ENCODE results near the gene PTPN1.

The PTPN1 gene

DNA sequence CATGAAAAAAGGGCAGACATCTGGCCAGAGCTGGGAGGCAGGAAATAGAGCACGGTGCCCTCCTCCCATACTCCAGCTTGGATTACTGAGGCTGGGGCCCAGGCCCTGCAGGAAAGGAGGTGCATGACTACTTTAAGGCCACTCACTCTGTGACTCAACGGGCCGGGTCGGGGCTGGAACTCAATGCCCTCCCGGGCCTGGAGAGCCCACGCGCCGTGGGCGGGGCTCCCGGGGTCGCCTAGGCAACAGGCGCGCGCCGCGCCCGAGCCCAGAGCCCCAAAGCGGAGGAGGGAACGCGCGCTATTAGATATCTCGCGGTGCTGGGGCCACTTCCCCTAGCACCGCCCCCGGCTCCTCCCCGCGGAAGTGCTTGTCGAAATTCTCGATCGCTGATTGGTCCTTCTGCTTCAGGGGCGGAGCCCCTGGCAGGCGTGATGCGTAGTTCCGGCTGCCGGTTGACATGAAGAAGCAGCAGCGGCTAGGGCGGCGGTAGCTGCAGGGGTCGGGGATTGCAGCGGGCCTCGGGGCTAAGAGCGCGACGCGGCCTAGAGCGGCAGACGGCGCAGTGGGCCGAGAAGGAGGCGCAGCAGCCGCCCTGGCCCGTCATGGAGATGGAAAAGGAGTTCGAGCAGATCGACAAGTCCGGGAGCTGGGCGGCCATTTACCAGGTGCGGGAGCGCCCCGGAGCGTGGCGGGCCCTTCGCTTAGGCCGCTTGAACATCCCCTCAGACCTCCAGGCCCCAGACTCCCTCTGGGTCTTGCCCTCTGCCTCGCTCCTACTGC, at the start of gene PTPN1:
PTPN1 (plus strand) TSS at position 461 of the 783 bp plus-strand sequence; CDS start at position 606, 145 bp downstream.
- Histone ChIP-seq H3K4me1 (ENCODE audit: insufficient read depth, poor library complexity, severe bottlenecking) (peaks cover 34% of the 10 kb centered on the region), H3K4me3 (ENCODE audit: severe bottlenecking) (peak within 1 kb of the TSS; percentile 63), H3K36me3 (ENCODE audit: low read depth) (peaks cover 26% of the 10 kb centered on the region), H3K9me3 (ENCODE audit: severe bottlenecking) (no peaks in the 10 kb centered on the region), H3K27ac (ENCODE audit: poor library complexity, severe bottlenecking) (peak within 1 kb of the TSS; percentile 88), H3K27me3 (ENCODE audit: insufficient read depth, poor library complexity, severe bottlenecking) (no peaks in the 10 kb centered on the region)
- ATAC-seq (ENCODE audit: low read depth) (peak; percentile 90), DNase-seq (ENCODE audit: low spot score) (peak; percentile 100)
- TF ChIP-seq, protein P1, sequence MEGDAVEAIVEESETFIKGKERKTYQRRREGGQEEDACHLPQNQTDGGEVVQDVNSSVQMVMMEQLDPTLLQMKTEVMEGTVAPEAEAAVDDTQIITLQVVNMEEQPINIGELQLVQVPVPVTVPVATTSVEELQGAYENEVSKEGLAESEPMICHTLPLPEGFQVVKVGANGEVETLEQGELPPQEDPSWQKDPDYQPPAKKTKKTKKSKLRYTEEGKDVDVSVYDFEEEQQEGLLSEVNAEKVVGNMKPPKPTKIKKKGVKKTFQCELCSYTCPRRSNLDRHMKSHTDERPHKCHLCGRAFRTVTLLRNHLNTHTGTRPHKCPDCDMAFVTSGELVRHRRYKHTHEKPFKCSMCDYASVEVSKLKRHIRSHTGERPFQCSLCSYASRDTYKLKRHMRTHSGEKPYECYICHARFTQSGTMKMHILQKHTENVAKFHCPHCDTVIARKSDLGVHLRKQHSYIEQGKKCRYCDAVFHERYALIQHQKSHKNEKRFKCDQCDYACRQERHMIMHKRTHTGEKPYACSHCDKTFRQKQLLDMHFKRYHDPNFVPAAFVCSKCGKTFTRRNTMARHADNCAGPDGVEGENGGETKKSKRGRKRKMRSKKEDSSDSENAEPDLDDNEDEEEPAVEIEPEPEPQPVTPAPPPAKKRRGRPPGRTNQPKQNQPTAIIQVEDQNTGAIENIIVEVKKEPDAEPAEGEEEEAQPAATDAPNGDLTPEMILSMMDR (IDR thresholded peaks at IDR 0.05; ENCODE audit: poor library complexity, severe bottlenecking) = peak; percentile 20

DNA sequence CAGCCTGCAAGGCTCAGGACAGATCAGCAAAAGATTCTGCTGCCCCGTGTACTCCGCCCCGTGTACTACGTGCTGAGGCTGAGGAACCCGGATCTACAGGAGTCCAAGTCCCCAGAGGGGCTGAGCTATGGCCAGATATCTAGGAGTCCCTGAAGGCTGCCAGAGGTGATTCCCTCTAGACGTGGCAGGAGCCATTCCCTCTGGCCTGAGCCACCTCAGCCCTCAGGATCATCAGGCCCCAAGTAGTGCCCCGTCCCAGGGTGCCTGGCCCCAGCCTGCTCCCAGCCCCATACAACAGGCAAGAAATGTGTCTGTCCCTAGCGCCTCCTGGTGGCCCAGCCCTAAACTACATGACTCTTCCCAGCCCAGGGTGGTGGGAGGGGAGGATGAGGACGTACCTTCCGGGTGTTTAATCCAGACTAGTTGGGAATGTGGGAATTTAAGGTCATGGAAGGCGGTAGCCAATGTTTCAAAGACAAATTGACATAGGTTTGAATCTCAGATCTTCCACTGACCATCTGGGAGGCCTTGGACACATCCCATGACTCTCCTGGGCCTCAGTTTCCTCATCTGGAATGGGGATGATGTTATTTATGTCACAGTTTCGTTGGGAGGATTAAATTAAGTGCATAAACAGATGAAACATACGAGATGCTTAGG, 49.4 kb upstream of the PTPN1 start:
- Histone ChIP-seq H3K4me1 (ENCODE audit: insufficient read depth, poor library complexity, severe bottlenecking) (peaks cover 10% of the 10 kb centered on the region), H3K27me3 (ENCODE audit: insufficient read depth, poor library complexity, severe bottlenecking) (no peaks in the 10 kb centered on the region)
- ATAC-seq (ENCODE audit: low read depth) = peak; percentile 83

DNA sequence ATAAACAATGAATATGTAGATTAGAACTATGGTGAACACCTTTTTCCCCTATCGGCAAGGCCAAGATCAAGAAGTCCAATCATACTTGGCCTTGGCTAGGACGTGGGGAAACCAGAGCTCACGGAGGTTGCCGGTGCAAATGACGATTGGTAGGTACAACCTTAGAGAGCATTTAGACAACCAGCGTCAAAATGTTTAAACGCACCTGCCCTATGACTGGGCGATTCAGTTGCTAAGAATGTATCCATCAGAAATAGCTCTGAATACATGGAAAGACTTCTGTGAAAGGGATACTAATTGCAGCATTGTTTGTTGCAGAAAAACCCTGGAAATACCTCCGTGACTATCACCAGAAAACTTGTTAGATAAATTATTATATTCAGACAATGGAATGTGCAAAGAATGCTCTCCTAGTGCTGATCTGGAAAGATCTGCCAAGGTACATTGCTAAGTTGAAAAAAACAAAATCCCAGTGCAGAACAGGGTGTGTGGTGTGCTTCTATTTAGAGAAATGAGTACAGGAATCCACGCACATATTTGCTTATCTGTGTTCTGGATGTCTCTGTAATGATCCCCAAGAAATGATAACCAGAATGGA, 48.0 kb upstream of the PTPN1 start:
- DNase-seq (ENCODE audit: low spot score) = no peak
- TF ChIP-seq, protein P1 (IDR thresholded peaks at IDR 0.05; ENCODE audit: poor library complexity, severe bottlenecking) = no peak
- no peak for ATAC-seq (ENCODE audit: low read depth)
- Histone ChIP-seq H3K27ac (ENCODE audit: poor library complexity, severe bottlenecking) (no peak overlapping the region), H3K36me3 (ENCODE audit: low read depth) (no peaks in the 10 kb centered on the region), H3K4me1 (ENCODE audit: insufficient read depth, poor library complexity, severe bottlenecking) (peaks cover 3% of the 10 kb centered on the region), H3K9me3 (ENCODE audit: severe bottlenecking) (no peaks in the 10 kb centered on the region), H3K4me3 (ENCODE audit: severe bottlenecking) (no peak overlapping the region), H3K27me3 (ENCODE audit: insufficient read depth, poor library complexity, severe bottlenecking) (no peaks in the 10 kb centered on the region)

More for the DNA sequence above, 49.4 kb upstream of the PTPN1 start:
- TF ChIP-seq, protein P1 (IDR thresholded peaks at IDR 0.05; ENCODE audit: poor library complexity, severe bottlenecking) = peak; percentile 100
- H3K27ac ChIP-seq (ENCODE audit: poor library complexity, severe bottlenecking) = peak overlapping the region; percentile 3
- H3K36me3 ChIP-seq (ENCODE audit: low read depth) = no peaks in the 10 kb centered on the region
- no peaks in the 10 kb centered on the region for H3K9me3 ChIP-seq (ENCODE audit: severe bottlenecking)
- no peak overlapping the region for H3K4me3 ChIP-seq (ENCODE audit: severe bottlenecking)
- peak; percentile 88 for DNase-seq (ENCODE audit: low spot score)

DNA sequence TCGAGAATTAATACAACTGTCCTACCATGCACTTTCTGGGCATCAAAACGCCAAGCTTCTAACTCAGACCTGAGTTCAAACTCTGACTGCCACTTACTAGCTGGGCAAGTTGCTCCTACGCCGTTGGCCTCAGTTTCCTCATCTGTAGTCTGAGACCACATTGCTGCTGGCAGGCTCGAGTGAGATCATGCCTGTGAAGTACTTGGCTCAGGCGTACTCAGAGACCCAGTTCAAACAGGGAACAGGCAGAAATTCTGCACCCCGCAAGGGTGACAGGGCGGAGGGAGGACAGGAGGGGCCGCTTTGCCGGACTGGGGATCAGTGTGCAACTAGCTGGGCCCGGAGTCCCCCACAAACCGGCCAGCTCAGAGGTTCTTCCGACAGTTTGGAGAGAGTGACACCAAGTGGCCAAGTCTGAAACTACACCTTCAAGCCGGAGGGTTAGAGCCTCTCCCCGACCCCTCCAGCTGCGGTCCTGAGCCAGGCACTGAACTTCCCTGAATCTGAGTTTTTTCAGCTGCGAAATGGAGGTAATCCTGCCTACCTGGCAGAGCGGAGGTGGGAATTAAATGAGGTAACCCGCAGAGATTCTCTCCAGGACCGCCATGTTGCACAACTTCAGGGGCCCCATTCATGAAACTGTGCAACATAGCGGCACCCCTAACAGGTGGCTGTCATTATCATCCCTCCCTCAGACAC, 46.0 kb upstream of the PTPN1 start:
- H3K36me3 ChIP-seq (ENCODE audit: low read depth) = no peaks in the 10 kb centered on the region
- no peak overlapping the region for H3K4me3 ChIP-seq (ENCODE audit: severe bottlenecking)
- TF ChIP-seq, protein P1 (IDR thresholded peaks at IDR 0.05; ENCODE audit: poor library complexity, severe bottlenecking) = peak; percentile 99
- no peaks in the 10 kb centered on the region for H3K27me3 ChIP-seq (ENCODE audit: insufficient read depth, poor library complexity, severe bottlenecking)
- peak; percentile 77 for ATAC-seq (ENCODE audit: low read depth)
- H3K27ac ChIP-seq (ENCODE audit: poor library complexity, severe bottlenecking) = no peak overlapping the region
- H3K9me3 ChIP-seq (ENCODE audit: severe bottlenecking) = no peaks in the 10 kb centered on the region
- DNase-seq (ENCODE audit: low spot score) = no peak
- peaks cover 3% of the 10 kb centered on the region for H3K4me1 ChIP-seq (ENCODE audit: insufficient read depth, poor library complexity, severe bottlenecking)

All from RWPE2 (cell line).